ENCODE results near the gene MLF2. TPM values are rescaled to one million over a fixed set of nuclear protein-coding genes. Genes with fewer than 3 reads are reported as not detected.

The MLF2 gene
- polyA plus RNA-seq, 3 donors: 194 to 227 (median 210) TPM

GRCh38 chr12:6782850-6783566 is 30.1 kb upstream of the MLF2 start:
- no peak for DNase-seq (ENCODE audit: extremely low read depth in 1 of 11, low read depth in 9 of 11, low spot score in 4 of 11)

DNA sequence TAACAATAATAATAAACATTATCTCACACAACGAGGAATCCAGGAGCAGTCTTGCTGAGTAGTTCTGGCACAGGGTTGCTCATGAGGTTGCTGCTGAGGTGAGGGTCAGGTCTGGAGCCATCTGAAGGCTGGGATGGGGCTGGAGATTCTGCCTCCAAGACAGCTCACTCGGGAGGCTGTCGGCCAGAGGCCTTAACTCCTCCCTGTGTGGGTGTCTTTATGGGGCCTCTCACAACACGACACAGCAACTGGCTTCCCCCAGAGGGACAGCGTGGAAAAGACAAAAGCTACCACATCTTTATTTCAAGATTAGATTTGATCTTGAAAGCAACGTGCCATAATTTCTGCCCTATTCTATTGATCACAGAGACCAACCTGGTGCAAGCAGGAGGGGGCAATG is 29.2 kb upstream of the MLF2 start:
- no peak for DNase-seq (ENCODE audit: extremely low read depth in 1 of 11, low read depth in 9 of 11, low spot score in 4 of 11)

DNA sequence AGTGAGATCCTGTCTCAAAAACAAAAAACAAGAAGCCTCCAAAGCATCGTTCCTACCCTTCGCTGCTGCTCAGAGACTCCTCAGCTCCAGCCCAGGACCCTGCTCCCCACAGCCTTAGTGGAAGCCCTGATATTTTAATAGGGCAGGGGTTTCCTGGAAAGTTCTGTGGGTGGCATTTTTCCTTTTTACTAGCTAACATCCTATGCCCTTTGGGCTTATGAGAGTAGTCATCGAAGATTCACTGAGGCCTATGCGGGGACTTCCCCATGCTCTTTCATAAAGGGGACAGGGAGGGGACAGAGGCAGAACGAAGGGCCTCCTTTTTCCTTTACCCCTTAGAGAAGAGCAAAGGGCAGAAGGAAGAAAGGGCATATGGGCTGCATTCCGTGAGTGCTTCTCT is 27.6 kb upstream of the MLF2 start:
- no peak for DNase-seq (ENCODE audit: extremely low read depth in 1 of 11, low read depth in 9 of 11, low spot score in 4 of 11)

GRCh38 chr12:6779708-6780432 is 26.9 kb upstream of the MLF2 start:
- no peak for DNase-seq (ENCODE audit: extremely low read depth in 1 of 11, low read depth in 9 of 11, low spot score in 4 of 11)

DNA sequence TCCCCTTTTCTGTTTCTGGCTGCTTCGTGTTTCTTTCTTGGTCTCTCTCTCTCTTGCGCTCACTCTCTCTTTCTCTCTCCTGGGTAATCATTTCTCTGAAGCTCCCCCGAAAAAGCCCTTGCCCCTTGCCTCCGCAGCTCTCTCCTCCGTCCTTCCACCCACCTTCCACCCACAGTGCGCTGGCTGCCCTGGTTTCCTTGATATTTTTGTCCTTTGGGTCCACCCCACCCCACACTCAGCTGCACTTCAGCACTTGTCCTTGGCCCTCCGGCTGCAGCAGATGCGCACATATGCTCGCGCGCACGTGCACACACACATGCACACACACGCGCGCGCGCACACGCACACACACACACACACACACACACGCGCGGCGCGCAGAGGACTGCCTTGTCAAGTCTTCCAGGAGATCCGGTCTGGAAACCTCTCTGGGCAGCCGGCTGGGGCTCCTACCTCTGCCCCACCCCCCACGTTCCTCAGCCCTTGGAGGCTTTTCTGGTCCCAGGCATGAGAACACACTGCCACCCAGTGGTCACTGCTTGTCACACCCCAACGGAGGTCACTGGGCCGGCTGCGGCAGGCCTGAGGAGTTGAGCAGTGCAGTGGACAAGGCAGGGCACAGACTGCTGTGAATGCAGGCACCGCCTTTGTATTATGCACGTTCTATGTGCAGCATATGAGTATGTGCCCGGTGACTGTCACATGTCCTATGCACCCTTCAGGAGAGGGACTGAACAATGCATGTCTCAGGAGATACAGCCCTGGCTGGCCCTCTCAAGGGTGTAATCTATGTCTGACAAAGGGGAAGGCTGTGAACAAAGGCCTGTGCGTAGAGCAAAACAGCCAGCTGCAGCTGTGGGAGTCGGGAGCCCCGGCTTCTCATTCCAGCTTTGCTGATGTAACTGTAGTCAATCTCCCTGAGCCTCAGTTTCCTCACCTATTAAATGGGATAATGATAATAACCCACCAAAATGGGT is 25.9 kb upstream of the MLF2 start:
- peak; percentile 85 to 96 (median 92) for DNase-seq (ENCODE audit: extremely low read depth in 1 of 11, low read depth in 9 of 11, low spot score in 4 of 11)

DNA sequence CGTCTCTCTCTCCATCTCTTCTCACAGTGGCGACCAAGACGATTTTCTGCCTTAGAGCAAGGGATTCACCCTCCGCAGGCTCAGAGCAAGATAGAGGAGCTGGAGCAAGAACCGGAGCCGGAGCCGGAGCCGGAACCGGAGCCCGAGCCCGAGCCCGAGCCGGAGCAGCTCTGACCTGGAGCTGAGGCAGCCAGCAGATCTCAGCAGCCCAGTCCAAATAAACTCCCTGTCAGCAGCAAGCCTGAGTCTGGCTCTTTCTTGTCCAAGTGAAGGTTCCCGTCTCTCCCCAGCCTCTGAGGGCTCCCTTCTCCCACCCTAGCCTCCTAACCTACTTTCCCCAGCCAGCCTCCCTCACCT is 25.3 kb upstream of the MLF2 start:
- no peak for DNase-seq (ENCODE audit: extremely low read depth in 1 of 11, low read depth in 9 of 11, low spot score in 4 of 11)

- DNase-seq (ENCODE audit: extremely low read depth in 1 of 11, low read depth in 9 of 11, low spot score in 4 of 11): no peak
These were observed 24.4 kb upstream of the MLF2 start for GRCh38 chr12:6777386-6777785.

DNA sequence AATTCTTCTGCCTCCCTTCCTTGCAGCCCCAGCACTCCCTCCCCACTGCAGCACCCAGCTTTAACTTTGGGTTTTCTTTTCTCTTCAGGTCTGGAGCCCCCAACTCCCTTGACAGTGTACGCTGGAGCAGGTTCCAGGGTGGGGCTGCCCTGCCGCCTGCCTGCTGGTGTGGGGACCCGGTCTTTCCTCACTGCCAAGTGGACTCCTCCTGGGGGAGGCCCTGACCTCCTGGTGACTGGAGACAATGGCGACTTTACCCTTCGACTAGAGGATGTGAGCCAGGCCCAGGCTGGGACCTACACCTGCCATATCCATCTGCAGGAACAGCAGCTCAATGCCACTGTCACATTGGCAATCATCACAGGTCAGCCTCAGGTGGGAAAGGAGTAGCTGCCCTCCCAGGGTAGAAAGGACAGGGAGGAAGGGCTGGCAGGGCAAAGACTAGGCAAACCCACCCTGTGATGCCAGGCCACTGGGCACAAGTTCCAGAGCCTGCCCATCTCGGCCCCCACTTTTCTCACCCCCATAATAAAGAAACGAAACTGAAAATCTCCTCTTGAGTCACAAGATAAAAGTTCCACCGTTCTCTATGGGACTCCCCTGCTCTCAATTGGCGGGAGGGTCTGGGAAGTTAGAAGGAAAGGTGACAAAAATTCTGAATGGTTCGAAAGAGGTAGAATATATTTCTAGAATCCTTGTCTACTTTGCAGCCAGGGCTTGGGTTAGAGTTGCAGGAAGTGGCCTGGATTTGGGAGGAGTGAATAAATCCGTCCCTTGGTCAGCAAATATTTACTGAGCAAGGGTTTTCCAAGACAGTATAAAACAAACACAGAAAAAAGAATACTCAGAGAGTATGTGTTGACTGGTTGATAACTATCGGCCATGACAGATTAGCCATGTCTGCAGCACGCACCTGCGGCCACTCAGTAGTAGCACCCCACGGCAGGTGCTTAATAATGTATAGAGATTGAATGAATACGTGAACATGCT is 22.5 kb upstream of the MLF2 start:
- no peak for DNase-seq (ENCODE audit: extremely low read depth in 1 of 11, low read depth in 9 of 11, low spot score in 4 of 11)

GRCh38 chr12:6774499-6775062 is 21.6 kb upstream of the MLF2 start:
- DNase-seq (ENCODE audit: extremely low read depth in 1 of 11, low read depth in 9 of 11, low spot score in 4 of 11): no peak

DNA sequence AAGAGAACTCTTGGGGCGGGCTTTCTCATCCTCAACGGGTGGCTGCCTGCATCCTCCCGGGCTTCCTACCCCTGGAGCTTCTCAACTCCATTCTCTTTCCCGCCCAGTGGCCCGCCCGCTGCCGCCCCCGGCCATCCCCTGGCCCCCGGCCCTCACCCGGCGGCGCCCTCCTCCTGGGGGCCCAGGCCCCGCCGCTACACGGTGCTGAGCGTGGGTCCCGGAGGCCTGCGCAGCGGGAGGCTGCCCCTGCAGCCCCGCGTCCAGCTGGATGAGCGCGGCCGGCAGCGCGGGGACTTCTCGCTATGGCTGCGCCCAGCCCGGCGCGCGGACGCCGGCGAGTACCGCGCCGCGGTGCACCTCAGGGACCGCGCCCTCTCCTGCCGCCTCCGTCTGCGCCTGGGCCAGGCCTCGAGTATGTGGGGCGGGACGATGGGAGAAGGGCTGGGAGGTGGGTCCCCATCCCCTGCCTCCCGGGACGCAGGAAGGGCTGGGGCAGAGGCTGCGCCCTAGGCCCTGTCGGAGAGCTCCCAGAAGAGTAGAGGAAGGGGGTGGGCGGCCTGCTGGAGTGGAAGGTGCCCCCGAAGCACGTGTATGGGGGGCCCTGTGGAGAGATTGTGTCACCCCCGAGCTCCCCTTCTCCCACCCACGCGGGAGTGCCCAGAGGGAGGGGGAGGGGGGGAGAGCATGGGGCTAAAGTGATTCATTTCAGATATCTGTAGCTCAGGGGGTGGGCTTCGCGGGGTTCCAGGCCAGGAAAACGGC is 20.8 kb upstream of the MLF2 start:
- DNase-seq (ENCODE audit: extremely low read depth in 1 of 11, low read depth in 9 of 11, low spot score in 4 of 11): no peak

GRCh38 chr12:6772726-6773589 is 20.0 kb upstream of the MLF2 start:
- DNase-seq (ENCODE audit: extremely low read depth in 1 of 11, low read depth in 9 of 11, low spot score in 4 of 11): no peak

DNA sequence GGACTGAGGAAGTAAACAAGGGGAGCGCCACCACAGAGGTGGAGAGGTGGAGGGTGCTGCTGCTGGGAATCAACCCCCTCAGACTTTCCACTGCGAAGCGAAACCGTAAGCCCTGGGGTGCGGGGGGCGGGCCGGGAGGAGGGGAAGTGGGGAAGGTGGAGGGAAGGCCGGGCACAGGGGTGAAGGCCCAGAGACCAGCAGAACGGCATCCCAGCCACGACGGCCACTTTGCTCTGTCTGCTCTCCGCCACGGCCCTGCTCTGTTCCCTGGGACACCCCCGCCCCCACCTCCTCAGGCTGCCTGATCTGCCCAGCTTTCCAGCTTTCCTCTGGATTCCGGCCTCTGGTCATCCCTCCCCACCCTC is 19.4 kb upstream of the MLF2 start, which contains the start of gene LAG3:
Gene LAG3 (plus strand): TSS at position 190 of the 365 bp plus-strand sequence. CDS start 333 bp downstream, outside the sequence.
- DNase-seq (ENCODE audit: extremely low read depth in 1 of 11, low read depth in 9 of 11, low spot score in 4 of 11): no peak

DNA sequence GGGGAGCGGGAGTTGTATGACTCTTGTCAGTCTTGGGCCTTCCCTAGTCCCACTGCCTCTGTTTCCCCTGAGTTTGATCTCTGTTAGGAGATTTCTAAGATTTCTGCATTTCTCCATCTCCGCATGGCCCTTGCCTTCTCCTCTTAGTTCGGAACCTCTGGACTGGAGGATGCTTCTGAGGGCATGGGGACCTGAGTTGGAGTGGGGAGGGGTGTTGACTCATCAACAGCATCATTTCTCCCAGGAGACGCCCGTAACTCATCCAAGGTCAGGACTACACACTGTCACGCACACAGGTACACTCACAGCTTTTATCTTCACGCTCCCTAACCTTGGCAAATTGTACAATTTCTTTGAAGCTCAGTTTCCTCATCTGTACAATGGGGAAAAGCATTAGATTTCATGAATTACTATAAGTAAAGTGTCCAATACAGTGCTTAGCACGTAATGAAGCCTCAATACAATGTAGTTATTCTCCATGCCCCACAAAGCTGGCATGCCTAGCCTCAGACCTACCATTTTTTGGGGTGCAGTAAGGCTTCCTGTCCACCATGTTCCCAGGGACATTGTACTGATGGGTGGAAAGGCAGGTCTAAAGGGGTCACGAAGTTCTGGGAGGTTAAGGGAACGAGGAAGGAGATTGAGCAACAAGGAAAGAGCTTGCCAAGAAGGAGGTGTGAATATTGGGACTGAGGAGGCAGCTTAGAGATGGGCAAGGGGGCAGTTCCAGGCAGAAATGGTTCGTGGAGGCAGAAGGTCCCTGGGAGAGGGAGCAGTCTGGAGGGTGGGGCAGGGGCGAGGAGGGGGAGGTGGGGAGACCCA is 18.8 kb upstream of the MLF2 start:
- DNase-seq (ENCODE audit: extremely low read depth in 1 of 11, low read depth in 9 of 11, low spot score in 4 of 11): no peak

GRCh38 chr12:6771091-6771495 is 18.2 kb upstream of the MLF2 start:
- no peak for DNase-seq (ENCODE audit: extremely low read depth in 1 of 11, low read depth in 9 of 11, low spot score in 4 of 11)

DNA sequence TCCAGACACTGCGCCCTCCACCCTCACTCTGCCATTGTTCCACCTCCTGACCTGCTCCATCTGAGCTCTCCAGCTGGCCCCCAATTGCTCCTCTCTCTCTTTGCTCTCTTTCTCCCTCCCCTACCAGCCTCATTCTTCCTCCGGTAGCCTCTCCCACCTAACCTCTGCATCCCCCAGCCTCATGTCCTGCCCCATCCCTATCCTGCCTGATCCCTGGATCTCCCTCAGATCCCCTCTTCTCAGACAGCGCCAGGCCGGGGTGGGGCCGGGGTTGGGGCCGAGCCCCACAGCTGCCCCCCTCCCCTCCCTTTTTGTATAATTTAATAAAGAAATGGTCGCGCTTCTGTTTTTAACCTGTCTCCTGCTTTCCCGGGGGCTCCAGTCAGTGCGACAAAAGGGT is 17.7 kb upstream of the MLF2 start:
- DNase-seq (ENCODE audit: extremely low read depth in 1 of 11, low read depth in 9 of 11, low spot score in 4 of 11): no peak

DNA sequence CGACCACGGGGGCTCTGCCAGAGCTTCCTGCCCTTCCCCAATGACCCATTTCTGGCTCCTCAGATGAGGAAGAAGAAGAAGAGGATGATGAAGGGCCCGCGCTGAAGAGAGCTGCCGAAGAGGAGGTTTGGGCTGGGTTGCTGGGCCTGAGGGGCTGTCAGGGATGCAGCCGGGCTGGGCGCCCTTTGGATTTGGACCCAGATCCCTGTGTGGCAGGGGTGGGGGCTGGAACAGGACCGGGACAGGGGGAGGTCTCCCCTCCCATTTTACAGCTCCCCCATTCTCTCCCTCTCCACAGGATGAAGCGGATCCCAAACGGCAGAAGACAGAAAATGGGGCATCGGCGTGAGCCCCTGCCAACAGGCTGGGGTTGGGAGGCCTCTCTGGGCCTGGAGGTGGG is 17.2 kb upstream of the MLF2 start:
- DNase-seq (ENCODE audit: extremely low read depth in 1 of 11, low read depth in 9 of 11, low spot score in 4 of 11): no peak

Measured in renal cortex interstitium (tissue), 11 donors.